Kidney epithelial cell (primary cell): Measurements from ENCODE around the gene OR12D3. TPM values are rescaled to one million over a fixed set of nuclear protein-coding genes. Genes with fewer than 3 reads are reported as not detected.
A peak's percentile ranks its signal among the peaks of the same experiment; 100 is the strongest.

Source experiments
- DNase-seq: peaks from one replicate; pipeline ENCODE4 v3.0.0-alpha.2; 2010; ENCODE audit warnings: low read depth
- H3K27me3 ChIP-seq: 2 replicates; pipeline ENCODE4 v1.6.0; 2011; ENCODE audit warnings: low read length; ENCODE audit not compliant: control insufficient read depth, insufficient read depth
- H3K36me3 ChIP-seq: 2 replicates; pipeline ENCODE4 v1.5.1; 2011; ENCODE audit warnings: low read length; ENCODE audit not compliant: control insufficient read depth, insufficient read depth
- H3K4me3 ChIP-seq: 2 replicates; pipeline ENCODE4 v1.5.1; 2011; ENCODE audit warnings: low read depth, mild to moderate bottlenecking, control low read depth, low read length
- CTCF ChIP-seq: IDR thresholded peaks from 2 replicates; pipeline ENCODE4 v1.5.1; 2011; ENCODE audit warnings: mild to moderate bottlenecking, moderate library complexity, low read length, control low read depth, inconsistent platforms; ENCODE audit not compliant: insufficient read depth, poor library complexity, severe bottlenecking
- total RNA-seq: library from RNA; depleted of rRNA; stranded (reverse); fragments of >200 nt; gene quantifications from 2 replicates; pipeline ENCODE4 v1.2.3, GENCODE V29; 2015

OR12D3 gene
- total RNA-seq: not detected in 2 replicates

GRCh38 chr6:29375191-29375590 is at the start of gene OR12D3:
TSS of gene OR12D3 (minus strand) at chr6:29375291. CDS start at chr6:29375287, 4 bp downstream.
- TF ChIP-seq CTCF: no peak
- DNase-seq: no peak

GRCh38 chr6:29424575-29424974 is 49.5 kb upstream of the OR12D3 start:
- Histone ChIP-seq H3K27me3 (no peaks in the 10 kb centered on the region), H3K4me3 (no peak overlapping the region), H3K36me3 (no peaks in the 10 kb centered on the region)
- TF ChIP-seq CTCF: no peak
- no peak for DNase-seq

More at GRCh38 chr6:29375191-29375590, at the start of gene OR12D3:
- Histone ChIP-seq H3K4me3 (no peak within 1 kb of the TSS), H3K27me3 (no peaks in the 10 kb centered on the region), H3K36me3 (no peaks in the 10 kb centered on the region)

GRCh38 chr6:29424168-29424567 is 49.1 kb upstream of the OR12D3 start:
- DNase-seq: no peak

GRCh38 chr6:29419516-29419915 is 44.4 kb upstream of the OR12D3 start:
- H3K36me3 ChIP-seq: no peaks in the 10 kb centered on the region
- no peak for TF ChIP-seq CTCF
- no peak for DNase-seq
- no peak overlapping the region for H3K4me3 ChIP-seq
- no peaks in the 10 kb centered on the region for H3K27me3 ChIP-seq

More at GRCh38 chr6:29424168-29424567, 49.1 kb upstream of the OR12D3 start:
- Histone ChIP-seq H3K36me3 (no peaks in the 10 kb centered on the region), H3K4me3 (no peak overlapping the region), H3K27me3 (no peaks in the 10 kb centered on the region)
- no peak for TF ChIP-seq CTCF

- Histone ChIP-seq H3K4me3 (no peak within 1 kb of the TSS), H3K36me3 (no peaks in the 10 kb centered on the region), H3K27me3 (no peaks in the 10 kb centered on the region)
- no peak for DNase-seq
- peak; percentile 26 for TF ChIP-seq CTCF
Measured at GRCh38 chr6:29414588-29414987, 39.5 kb upstream of the OR12D3 start, which contains the start of gene OR12D1. TSS of gene OR12D1 (plus strand) at chr6:29414928.

- DNase-seq: no peak
- TF ChIP-seq CTCF: no peak
- Histone ChIP-seq H3K27me3 (no peaks in the 10 kb centered on the region), H3K4me3 (no peak overlapping the region), H3K36me3 (no peaks in the 10 kb centered on the region)
Measured at GRCh38 chr6:29403801-29404200, 28.7 kb upstream of the OR12D3 start.
